Measurements from ENCODE around the gene METTL8. TPM values are rescaled to one million over a fixed set of nuclear protein-coding genes. Genes with fewer than 3 reads are reported as not detected.
"Not testable (repeated sequence)": the region's sequence is repeated elsewhere in the genome, so short reads cannot be mapped to it uniquely, and the experiment has no call there.

Gene METTL8
- total RNA-seq, 1 donor from 2014 or later = 9.5 TPM

GRCh38 chr2:171323971-171324528 lies 109.7 kb downstream of the METTL8 start:
- intact Hi-C loops (cut with DNase I) = no loop called here
- ATAC-seq (ENCODE audit: poor library complexity) = no peak
- no peak for DNase-seq

GRCh38 chr2:171322928-171323327 lies 110.9 kb downstream of the METTL8 start:
- ATAC-seq (ENCODE audit: poor library complexity) (no peak), DNase-seq (no peak)
- intact Hi-C loops (cut with DNase I) = no loop called here

GRCh38 chr2:171320731-171321130 lies 113.1 kb downstream of the METTL8 start:
- intact Hi-C loops (cut with DNase I) = no loop called here
- ATAC-seq (ENCODE audit: poor library complexity) (no peak), DNase-seq (no peak)

GRCh38 chr2:171320208-171320621 lies 113.6 kb downstream of the METTL8 start:
- ATAC-seq (ENCODE audit: poor library complexity) (no peak), DNase-seq (no peak)
- intact Hi-C loops (cut with DNase I) = no loop called here

DNA sequence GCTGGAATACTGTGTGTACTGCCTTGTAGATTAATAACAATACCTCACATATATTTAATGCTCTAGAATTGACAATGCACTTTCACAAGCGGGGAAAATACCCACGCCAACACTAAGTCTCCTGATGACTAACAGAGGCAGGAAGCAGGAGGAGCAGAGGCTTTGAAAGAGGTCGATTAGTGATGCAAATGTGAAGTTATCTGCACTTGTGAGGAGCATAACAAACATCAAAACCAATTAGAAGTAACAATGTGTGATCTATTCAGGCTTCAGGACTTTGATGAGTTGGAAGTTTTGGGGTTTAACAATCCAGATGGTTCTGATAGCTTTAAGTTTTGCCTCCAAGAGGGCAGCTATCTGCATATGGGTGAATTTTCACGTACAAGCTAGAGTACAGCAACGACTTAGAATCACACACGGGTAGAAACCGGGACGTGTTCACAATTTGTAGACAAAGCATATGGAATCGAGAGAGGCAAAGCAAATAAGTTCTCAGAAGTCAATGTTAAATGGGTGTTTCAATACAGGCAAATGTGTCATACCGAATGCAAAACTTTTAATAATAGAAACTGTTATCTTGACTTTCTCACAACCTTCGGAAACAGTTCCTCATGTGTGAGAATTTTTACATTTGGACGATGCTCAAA lies 114.5 kb downstream of the METTL8 start:
- no peak for DNase-seq
- no peak for ATAC-seq (ENCODE audit: poor library complexity)
- intact Hi-C loops (cut with DNase I) = no loop called here

- ATAC-seq (ENCODE audit: poor library complexity) = peak; percentile 45
Observed at GRCh38 chr2:171318463-171318934, 115.3 kb downstream of the METTL8 start.

DNA sequence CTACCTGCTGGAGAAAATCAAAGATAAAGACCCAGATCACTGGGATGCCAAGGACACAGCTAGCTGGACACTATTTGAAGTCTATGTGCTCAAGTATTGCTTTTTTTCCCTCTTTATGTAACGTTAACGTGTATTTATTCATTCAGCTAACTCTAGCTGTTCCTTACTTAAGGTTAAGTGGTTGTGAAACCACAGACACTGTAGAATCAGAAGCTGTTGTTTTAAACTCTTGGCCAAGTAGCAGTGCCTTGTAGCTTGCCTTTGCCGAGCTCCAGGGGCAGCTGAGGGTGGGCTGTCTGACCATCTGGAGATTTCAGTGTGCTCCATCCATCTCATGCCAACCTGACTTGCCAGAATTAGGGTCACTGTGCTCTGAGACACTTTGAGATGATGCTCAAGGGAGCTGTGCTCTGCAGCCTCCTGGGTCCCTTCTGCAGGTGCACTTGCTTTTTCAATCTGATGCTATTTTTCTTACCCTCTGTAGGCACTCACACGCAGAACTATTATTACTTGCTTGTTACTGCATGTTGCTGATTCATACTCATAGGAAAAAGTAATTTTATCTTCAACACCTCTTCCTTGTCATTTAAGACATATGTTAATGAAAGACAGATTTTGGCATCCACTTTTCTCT lies 116.2 kb downstream of the METTL8 start:
- DNase-seq (no peak), ATAC-seq (ENCODE audit: poor library complexity) (no peak)
- intact Hi-C loops (cut with DNase I) = no loop called here

More at GRCh38 chr2:171318463-171318934, 115.3 kb downstream of the METTL8 start:
- intact Hi-C loops (cut with DNase I) = no loop called here
- DNase-seq = no peak

DNA sequence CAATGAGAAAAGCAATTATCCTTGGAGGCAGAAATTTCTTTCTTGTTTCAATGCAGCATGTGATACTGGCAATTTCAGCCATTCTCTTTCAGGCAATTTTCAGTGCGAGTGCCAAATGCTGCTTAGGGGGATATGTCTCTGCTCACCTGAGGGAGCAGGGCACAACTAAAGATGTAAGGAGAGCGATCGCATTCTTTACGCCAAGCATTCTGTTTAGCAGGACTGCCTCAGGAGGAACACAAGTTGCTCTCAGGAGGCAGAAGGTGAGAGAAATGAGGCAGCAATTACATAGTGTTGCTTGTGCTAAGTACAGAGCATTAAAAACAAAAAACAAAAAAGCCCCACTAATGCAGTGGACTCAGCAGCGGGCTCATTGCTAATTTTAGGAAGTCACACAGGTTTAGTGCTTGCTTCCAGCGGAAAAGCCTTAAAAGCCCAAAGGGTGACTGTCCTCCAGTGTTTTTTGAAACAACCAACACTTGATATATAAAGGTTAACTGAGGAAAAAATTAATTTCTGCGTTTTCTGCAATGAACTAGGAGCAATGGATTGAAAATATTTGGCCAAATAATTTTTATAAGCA lies 116.9 kb downstream of the METTL8 start:
- ATAC-seq (ENCODE audit: poor library complexity) (no peak), DNase-seq (no peak)
- intact Hi-C loops (cut with DNase I) = no loop called here

DNA sequence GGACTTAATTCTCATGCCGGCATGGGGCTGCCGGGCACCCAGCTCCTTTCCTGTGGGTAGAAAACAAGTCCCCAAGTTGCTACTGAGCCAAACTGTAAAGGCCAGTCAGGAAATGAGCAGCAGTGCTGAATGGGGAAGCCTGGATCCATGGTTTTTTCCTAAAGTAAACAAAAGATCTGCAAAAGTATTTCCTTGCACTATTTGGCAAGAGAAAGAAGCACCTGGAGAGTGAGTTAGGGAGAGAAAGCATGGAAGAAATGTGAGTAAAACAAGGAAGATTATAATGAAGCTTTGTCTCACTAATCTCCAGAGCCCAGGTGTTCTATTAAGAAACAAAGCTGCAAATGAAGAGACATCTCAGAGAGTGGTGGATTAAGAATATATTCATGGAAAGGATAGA lies 117.6 kb downstream of the METTL8 start:
- no peak for ATAC-seq (ENCODE audit: poor library complexity)
- intact Hi-C loops (cut with DNase I) = no loop called here
- DNase-seq = no peak

DNA sequence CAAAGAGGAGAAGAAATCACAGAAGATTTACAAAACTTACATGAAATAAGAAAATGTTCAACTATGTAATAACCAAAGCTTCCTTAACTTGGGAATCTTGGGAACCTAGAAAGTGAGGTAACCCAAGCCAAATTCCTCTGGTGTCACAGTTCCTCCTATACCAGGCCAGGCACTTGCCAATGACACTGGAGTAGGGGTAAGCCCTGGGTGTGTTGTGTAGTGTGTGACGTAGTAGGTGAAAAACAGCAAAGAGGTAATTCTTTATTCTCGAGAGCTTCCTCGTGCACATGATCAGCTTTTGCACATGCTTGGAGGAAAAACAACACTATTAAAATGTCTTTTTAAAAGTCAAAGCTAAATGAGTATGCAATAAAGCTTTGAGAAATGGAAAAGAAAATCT lies 118.0 kb downstream of the METTL8 start:
- intact Hi-C loops (cut with DNase I) = no loop called here
- no peak for DNase-seq
- no peak for ATAC-seq (ENCODE audit: poor library complexity)

DNA sequence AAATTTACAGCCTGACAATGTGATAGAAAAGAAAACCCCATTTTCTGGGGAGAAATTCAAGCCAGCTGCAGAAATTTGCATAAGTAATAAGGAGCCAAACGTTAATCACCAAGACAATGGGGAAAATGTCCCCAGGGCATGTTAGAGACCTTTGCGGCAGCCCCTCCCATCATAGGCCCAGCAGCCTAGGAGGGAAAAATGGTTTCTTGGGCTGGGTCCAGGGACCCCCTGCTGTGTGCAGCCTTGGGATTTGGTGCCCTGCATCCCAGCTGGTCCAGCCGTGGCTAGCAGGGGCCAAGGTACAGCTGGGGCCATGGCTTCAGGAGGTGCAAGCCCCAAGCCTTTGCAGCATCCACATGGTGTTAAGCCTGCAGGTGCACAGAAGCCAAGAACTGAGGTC lies 121.6 kb downstream of the METTL8 start:
- DNase-seq; intact Hi-C loops (cut with DNase I); ATAC-seq (ENCODE audit: poor library complexity): not testable (repeated sequence)

DNA sequence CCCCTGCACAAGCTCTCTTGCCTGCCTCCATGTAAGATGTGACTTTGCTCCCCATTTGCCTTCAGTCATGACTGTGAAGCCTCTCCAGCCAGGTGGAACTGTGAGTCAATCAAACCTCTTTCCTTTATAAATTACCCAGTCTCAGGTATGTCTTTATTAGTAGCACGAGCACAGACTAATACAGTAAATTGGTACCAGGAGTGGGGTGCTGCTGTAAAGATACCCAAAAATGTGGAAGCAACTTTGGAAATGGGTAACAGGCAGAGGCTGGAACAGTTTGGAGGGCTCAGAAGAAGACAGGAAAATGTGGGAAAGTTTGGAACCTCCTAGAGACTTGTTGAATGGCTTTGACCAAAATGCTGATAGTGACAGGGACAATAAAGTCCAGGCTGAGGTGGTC lies 122.2 kb downstream of the METTL8 start:
- intact Hi-C loops (cut with DNase I); ATAC-seq (ENCODE audit: poor library complexity); DNase-seq: not testable (repeated sequence)

- intact Hi-C loops (cut with DNase I) = no loop called here
- no peak for ATAC-seq (ENCODE audit: poor library complexity)
- no peak for DNase-seq
Observed at GRCh38 chr2:171310889-171311288, 122.9 kb downstream of the METTL8 start.

GRCh38 chr2:171309455-171310286 lies 124.1 kb downstream of the METTL8 start:
- intact Hi-C loops (cut with DNase I) = no loop called here
- ATAC-seq (ENCODE audit: poor library complexity) (no peak), DNase-seq (no peak)

GRCh38 chr2:171308280-171309054 lies 125.3 kb downstream of the METTL8 start:
- intact Hi-C loops (cut with DNase I) = no loop called here
- DNase-seq (no peak), ATAC-seq (ENCODE audit: poor library complexity) (no peak)

DNA sequence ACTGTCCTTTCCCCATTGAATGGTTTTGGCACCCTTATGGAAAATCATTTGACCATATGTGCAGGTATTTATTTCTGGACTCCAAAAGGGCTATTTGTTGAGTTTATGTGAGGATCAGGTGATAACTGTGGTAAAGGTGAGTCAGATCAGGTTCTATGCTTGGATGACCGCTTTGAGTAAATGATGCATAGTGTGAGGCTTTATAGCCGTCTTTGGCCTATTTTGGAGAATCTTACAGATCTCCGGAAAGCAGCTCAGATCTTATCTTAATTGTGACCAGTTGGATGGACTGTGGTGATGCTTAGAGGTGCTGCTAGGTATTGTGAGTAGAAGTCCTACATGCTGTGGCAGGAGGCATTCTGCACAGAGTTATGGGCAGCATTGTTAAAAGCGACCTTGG lies 126.2 kb downstream of the METTL8 start:
- DNase-seq (no peak), ATAC-seq (ENCODE audit: poor library complexity) (no peak)
- intact Hi-C loops (cut with DNase I) = no loop called here

DNA sequence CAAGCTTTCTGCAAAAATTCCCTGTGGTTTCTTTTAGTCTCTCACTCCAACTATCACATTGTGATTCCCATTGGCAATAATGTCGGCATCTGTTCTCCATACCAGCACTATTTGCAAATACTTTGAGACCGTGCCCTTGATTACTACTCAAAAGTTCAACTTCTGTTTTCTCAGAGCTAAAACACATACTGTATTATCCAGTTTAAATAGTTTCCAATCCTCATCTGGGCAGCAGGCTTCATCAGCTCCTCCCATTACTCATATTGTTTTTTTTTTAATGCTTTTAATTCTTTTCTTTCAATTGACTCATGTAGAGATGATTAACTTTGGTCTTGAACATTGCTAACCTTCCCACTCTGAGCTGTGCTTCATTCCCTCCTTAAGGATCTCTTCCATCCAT lies 135.8 kb downstream of the METTL8 start:
- DNase-seq (no peak), ATAC-seq (ENCODE audit: poor library complexity) (no peak)
- intact Hi-C loops (cut with DNase I) = no loop called here

GRCh38 chr2:171294608-171295007 lies 139.2 kb downstream of the METTL8 start:
- intact Hi-C loops (cut with DNase I) = no loop called here
- no peak for DNase-seq
- no peak for ATAC-seq (ENCODE audit: poor library complexity)
